HFFc6 (cell line): ENCODE results near the gene PDE6C. TPM values are rescaled to one million over a fixed set of nuclear protein-coding genes. Genes with fewer than 3 reads are reported as not detected.

ENCODE experiments used
- DNase-seq: peaks from one replicate; pipeline ENCODE4 v3.0.0-alpha.2; 2018
- H3K27ac Mint-ChIP-seq: 2 replicates; pipeline ENCODE4 v1.8.0; 2020; ENCODE audit warnings: mild to moderate bottlenecking, mixed read lengths
- H3K27me3 Mint-ChIP-seq: 2 replicates; pipeline ENCODE4 v1.8.0; 2021; ENCODE audit warnings: mild to moderate bottlenecking, moderate library complexity, mixed read lengths; ENCODE audit not compliant: insufficient read depth
- H3K36me3 Mint-ChIP-seq: 2 replicates; pipeline ENCODE4 v1.8.0; 2021; ENCODE audit warnings: low read depth, mixed read lengths
- H3K4me1 Mint-ChIP-seq: 2 replicates; pipeline ENCODE4 v1.8.0; 2020; ENCODE audit warnings: low read depth, mixed read lengths
- H3K4me3 Mint-ChIP-seq: 2 replicates; pipeline ENCODE4 v1.8.0; 2020; ENCODE audit warnings: mild to moderate bottlenecking, moderate library complexity, mixed read lengths
- H3K9me3 Mint-ChIP-seq: 2 replicates; pipeline ENCODE4 v1.8.0; 2020; ENCODE audit warnings: mild to moderate bottlenecking, mixed read lengths
- CTCF ChIP-seq: fragments of 200-600 bp; sonication (generic); IDR thresholded peaks from 2 replicates; pipeline ENCODE4 v1.5.0; 2021; ENCODE audit warnings: antibody characterized with exemption, mild to moderate bottlenecking
- total RNA-seq, 6 experiments: library from RNA; stranded (reverse); fragmentation: NEBNext Ultra II Directional; extraction: Animal tissue kit (Norgen Biotek cat#: 25700); gene quantifications; 2 replicates in 1 of 6; 3 replicates in 5 of 6; pipeline ENCODE4 v1.2.3, GENCODE V29; 2021

PDE6C gene
- total RNA-seq, 6 experiments from 2014 or later = not detected

- Mint-ChIP-seq H3K4me3 (no peak overlapping the region), H3K27me3 (peaks cover 34% of the 10 kb centered on the region), H3K36me3 (no peaks in the 10 kb centered on the region), H3K4me1 (no peaks in the 10 kb centered on the region), H3K27ac (no peak overlapping the region), H3K9me3 (no peaks in the 10 kb centered on the region)
- no peak for TF ChIP-seq CTCF
- DNase-seq = no peak
These were observed 3.4 kb downstream of the PDE6C start for GRCh38 chr10:93615576-93616235.

- no peak overlapping the region for H3K4me3 Mint-ChIP-seq
- no peaks in the 10 kb centered on the region for H3K4me1 Mint-ChIP-seq
- no peak for TF ChIP-seq CTCF
- H3K36me3 Mint-ChIP-seq = no peaks in the 10 kb centered on the region
- no peaks in the 10 kb centered on the region for H3K9me3 Mint-ChIP-seq
- DNase-seq = no peak
- no peak overlapping the region for H3K27ac Mint-ChIP-seq
- H3K27me3 Mint-ChIP-seq = peaks cover 46% of the 10 kb centered on the region
These were observed 8.6 kb downstream of the PDE6C start for GRCh38 chr10:93620925-93621324.

GRCh38 chr10:93622942-93623341 lies 10.6 kb downstream of the PDE6C start:
- DNase-seq = no peak
- Mint-ChIP-seq H3K27ac (no peak overlapping the region), H3K27me3 (peaks cover 48% of the 10 kb centered on the region), H3K9me3 (no peaks in the 10 kb centered on the region), H3K4me3 (no peak overlapping the region), H3K4me1 (no peaks in the 10 kb centered on the region), H3K36me3 (no peaks in the 10 kb centered on the region)
- TF ChIP-seq CTCF = no peak

GRCh38 chr10:93628858-93629257 lies 16.5 kb downstream of the PDE6C start:
- H3K27ac Mint-ChIP-seq = no peak overlapping the region
- no peak overlapping the region for H3K4me3 Mint-ChIP-seq
- no peak for TF ChIP-seq CTCF
- no peaks in the 10 kb centered on the region for H3K36me3 Mint-ChIP-seq
- no peaks in the 10 kb centered on the region for H3K9me3 Mint-ChIP-seq
- no peak for DNase-seq
- peaks cover 46% of the 10 kb centered on the region for H3K27me3 Mint-ChIP-seq
- no peaks in the 10 kb centered on the region for H3K4me1 Mint-ChIP-seq

- Mint-ChIP-seq H3K27ac (no peak overlapping the region), H3K4me1 (no peaks in the 10 kb centered on the region), H3K36me3 (no peaks in the 10 kb centered on the region), H3K27me3 (peaks cover 41% of the 10 kb centered on the region), H3K4me3 (no peak overlapping the region), H3K9me3 (no peaks in the 10 kb centered on the region)
- TF ChIP-seq CTCF = no peak
- no peak for DNase-seq
These were observed 17.4 kb downstream of the PDE6C start for GRCh38 chr10:93629647-93630305.
